ENCODE measurements around the gene PTPRN2. TPM values are rescaled to one million over a fixed set of nuclear protein-coding genes. Genes with fewer than 3 reads are reported as not detected.

PTPRN2 gene
- total and polyA plus RNA-seq, 2 of the 13 experiments (the other 11 are each of a cell fraction or from before 2014, with no cell fraction given): 2.5 to 24.2 TPM

DNA sequence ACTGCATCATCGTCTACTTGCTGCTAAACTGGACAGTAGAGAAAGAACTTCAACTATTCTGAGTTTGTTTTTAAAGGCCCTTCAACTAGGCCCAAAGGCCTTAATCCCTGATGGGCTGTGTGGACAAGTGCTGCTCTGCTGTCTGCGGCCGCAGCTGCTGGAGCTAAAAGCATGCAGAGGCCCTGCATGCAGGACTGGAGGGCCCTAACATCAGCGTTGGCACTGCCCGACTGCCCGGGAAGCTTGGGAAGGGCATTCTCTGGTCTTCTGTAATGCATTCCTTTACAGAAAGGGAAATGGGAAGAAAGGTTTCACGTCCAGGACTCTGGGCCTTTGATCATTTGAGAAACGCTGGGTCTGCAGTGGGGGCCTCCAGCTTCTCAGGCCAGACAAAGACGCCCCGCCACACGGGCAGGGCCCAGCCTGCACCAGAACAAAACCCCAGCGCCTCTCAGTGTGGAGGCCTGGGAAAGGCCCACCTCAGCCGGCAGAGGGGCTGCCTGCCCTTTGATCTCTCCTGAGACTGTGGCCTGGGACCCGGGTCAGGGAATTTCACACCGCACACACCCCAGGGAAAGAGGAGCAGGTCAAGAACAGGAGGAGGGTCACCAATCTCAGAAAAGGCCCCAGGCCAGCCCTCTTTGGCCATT is 1021.5 kb downstream of the PTPRN2 start:
- ChIA-PET POLR2A (no interaction called here), CTCF (ENCODE audit: low intra/inter-chr PET ratio, low total read pairs) (no interaction called here)
- BruUV-seq (replicated peaks): no TSS peak
- Histone ChIP-seq H2AFZ (ENCODE audit: low read length) (no peak overlapping the region), H3K79me2 (ENCODE audit: insufficient read depth, low read length) (no peaks in the 10 kb centered on the region), H3K4me2 (ENCODE audit: low read depth, low read length) (no peak overlapping the region), H3K36me3 (replicated peaks in 1 of 2; ENCODE audit: control insufficient read depth in 1 of 2, insufficient read depth in 2 of 2, low read length in 2 of 2) (no peaks in the 10 kb centered on the region), H3K9me3 (ENCODE audit: low read length) (no peaks in the 10 kb centered on the region), H4K20me1 (ENCODE audit: insufficient read depth, low read length) (no peaks in the 10 kb centered on the region), H3K9ac (ENCODE audit: insufficient read depth, low read depth, low read length) (no peak overlapping the region), H3K4me1 (ENCODE audit: insufficient read depth, low read length) (peaks cover 37% of the 10 kb centered on the region), H3K4me3 (replicated peaks in 1 of 3; ENCODE audit: insufficient read depth in 1 of 3, low read depth in 2 of 3, low read length in 3 of 3) (no peak overlapping the region), H3K27me3 (ENCODE audit: control insufficient read depth in 1 of 2, insufficient read depth in 2 of 2, low read length in 2 of 2) (peaks cover 1 to 3% of the 10 kb centered on the region in 2 experiments; a peak in 1 of 5 replicates), H3K27ac (ENCODE audit: extremely low read length, insufficient read depth, low read length) (no peak overlapping the region)
- no peak for TF ChIP-seq DMAP1 (CRISPR knock-in tag; IDR thresholded peaks at IDR 0.05)
- TF ChIP-seq, protein P1, sequence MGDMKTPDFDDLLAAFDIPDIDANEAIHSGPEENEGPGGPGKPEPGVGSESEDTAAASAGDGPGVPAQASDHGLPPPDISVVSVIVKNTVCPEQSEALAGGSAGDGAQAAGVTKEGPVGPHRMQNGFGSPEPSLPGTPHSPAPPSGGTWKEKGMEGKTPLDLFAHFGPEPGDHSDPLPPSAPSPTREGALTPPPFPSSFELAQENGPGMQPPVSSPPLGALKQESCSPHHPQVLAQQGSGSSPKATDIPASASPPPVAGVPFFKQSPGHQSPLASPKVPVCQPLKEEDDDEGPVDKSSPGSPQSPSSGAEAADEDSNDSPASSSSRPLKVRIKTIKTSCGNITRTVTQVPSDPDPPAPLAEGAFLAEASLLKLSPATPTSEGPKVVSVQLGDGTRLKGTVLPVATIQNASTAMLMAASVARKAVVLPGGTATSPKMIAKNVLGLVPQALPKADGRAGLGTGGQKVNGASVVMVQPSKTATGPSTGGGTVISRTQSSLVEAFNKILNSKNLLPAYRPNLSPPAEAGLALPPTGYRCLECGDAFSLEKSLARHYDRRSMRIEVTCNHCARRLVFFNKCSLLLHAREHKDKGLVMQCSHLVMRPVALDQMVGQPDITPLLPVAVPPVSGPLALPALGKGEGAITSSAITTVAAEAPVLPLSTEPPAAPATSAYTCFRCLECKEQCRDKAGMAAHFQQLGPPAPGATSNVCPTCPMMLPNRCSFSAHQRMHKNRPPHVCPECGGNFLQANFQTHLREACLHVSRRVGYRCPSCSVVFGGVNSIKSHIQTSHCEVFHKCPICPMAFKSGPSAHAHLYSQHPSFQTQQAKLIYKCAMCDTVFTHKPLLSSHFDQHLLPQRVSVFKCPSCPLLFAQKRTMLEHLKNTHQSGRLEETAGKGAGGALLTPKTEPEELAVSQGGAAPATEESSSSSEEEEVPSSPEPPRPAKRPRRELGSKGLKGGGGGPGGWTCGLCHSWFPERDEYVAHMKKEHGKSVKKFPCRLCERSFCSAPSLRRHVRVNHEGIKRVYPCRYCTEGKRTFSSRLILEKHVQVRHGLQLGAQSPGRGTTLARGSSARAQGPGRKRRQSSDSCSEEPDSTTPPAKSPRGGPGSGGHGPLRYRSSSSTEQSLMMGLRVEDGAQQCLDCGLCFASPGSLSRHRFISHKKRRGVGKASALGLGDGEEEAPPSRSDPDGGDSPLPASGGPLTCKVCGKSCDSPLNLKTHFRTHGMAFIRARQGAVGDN (CRISPR knock-in tag; IDR thresholded peaks at IDR 0.05): peak; percentile 14; the same call in 1 of the 2 replicates
- in situ Hi-C loops (cut with HindIII; ENCODE audit: extremely low pct_ligation_motif_present, low pct_unique_long_range_greater_than_20kb) (no loop called here), intact Hi-C loops (cut with micrococcal nuclease; ENCODE audit: unreplicated experiment) (no loop called here)
- FAIRE-seq (no peak), DNase-seq (ENCODE audit: low spot score) (no peak), ATAC-seq (no peak)
- 70% methylated on average over 9 of the region's 15 CpGs for WGBS (ENCODE audit: low lambda C conversion rate)

DNA sequence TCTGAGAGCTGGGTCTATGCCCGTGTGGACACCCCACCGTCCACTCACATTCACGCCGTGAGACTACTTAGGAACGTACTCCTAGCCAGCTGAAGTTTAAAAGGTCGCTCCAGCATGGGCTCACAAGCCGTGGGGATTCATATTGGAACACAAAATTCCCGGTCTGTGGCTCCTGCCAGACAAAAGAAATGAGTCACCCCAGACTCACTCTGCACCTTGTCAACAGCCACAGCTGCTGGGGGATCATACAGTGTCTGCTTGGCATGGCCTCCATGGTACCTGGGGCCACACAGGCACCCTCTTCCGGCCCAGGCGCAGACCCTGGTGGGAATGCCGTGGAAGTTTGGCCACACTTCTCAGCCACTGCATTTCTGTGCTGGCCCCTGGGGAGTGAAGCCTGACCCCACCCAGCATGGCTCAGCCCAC is 1022.4 kb downstream of the PTPRN2 start:
- Histone ChIP-seq H2AFZ (ENCODE audit: low read length) (no peak overlapping the region), H3K27me3 (ENCODE audit: control insufficient read depth in 1 of 2, insufficient read depth in 2 of 2, low read length in 2 of 2) (peaks cover 3 to 9% of the 10 kb centered on the region in 2 experiments; a peak in 2 of 5 replicates), H3K79me2 (ENCODE audit: insufficient read depth, low read length) (no peaks in the 10 kb centered on the region), H4K20me1 (ENCODE audit: insufficient read depth, low read length) (no peaks in the 10 kb centered on the region), H3K27ac (ENCODE audit: extremely low read length, insufficient read depth, low read length) (no peak overlapping the region), H3K36me3 (replicated peaks in 1 of 2; ENCODE audit: control insufficient read depth in 1 of 2, insufficient read depth in 2 of 2, low read length in 2 of 2) (no peaks in the 10 kb centered on the region), H3K4me2 (ENCODE audit: low read depth, low read length) (no peak overlapping the region), H3K9ac (ENCODE audit: insufficient read depth, low read depth, low read length) (no peak overlapping the region), H3K4me1 (ENCODE audit: insufficient read depth, low read length) (peaks cover 44% of the 10 kb centered on the region), H3K9me3 (ENCODE audit: low read length) (no peaks in the 10 kb centered on the region), H3K4me3 (replicated peaks in 1 of 3; ENCODE audit: insufficient read depth in 1 of 3, low read depth in 2 of 3, low read length in 3 of 3) (no peak overlapping the region)
- POLR2A ChIA-PET: no interaction called here
- no TSS peak for BruUV-seq (replicated peaks)
- 77% methylated on average over 11 of the region's 11 CpGs for WGBS (ENCODE audit: low lambda C conversion rate)
- TF ChIP-seq NAIF1 (CRISPR knock-in tag; IDR thresholded peaks at IDR 0.05; ENCODE audit: borderline replicate concordance) (no peak), FOSL2 (CRISPR knock-in tag; IDR thresholded peaks at IDR 0.05) (peak; percentile 49; the same call in 1 of the 2 replicates), GFI1 (CRISPR knock-in tag; IDR thresholded peaks at IDR 0.05; ENCODE audit: borderline replicate concordance) (no peak), TRIM24 (CRISPR knock-in tag; IDR thresholded peaks at IDR 0.05) (no peak)
- TF ChIP-seq, protein P2, sequence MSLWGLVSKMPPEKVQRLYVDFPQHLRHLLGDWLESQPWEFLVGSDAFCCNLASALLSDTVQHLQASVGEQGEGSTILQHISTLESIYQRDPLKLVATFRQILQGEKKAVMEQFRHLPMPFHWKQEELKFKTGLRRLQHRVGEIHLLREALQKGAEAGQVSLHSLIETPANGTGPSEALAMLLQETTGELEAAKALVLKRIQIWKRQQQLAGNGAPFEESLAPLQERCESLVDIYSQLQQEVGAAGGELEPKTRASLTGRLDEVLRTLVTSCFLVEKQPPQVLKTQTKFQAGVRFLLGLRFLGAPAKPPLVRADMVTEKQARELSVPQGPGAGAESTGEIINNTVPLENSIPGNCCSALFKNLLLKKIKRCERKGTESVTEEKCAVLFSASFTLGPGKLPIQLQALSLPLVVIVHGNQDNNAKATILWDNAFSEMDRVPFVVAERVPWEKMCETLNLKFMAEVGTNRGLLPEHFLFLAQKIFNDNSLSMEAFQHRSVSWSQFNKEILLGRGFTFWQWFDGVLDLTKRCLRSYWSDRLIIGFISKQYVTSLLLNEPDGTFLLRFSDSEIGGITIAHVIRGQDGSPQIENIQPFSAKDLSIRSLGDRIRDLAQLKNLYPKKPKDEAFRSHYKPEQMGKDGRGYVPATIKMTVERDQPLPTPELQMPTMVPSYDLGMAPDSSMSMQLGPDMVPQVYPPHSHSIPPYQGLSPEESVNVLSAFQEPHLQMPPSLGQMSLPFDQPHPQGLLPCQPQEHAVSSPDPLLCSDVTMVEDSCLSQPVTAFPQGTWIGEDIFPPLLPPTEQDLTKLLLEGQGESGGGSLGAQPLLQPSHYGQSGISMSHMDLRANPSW (CRISPR knock-in tag; IDR thresholded peaks at IDR 0.05; ENCODE audit: borderline replicate concordance): no peak
- ATAC-seq: no peak
- CTCF ChIA-PET (ENCODE audit: low intra/inter-chr PET ratio, low total read pairs): no interaction called here
- in situ Hi-C loops (cut with HindIII; ENCODE audit: extremely low pct_ligation_motif_present, low pct_unique_long_range_greater_than_20kb): no loop called here
- DNase-seq (ENCODE audit: low spot score): no peak
- intact Hi-C loops (cut with micrococcal nuclease; ENCODE audit: unreplicated experiment): no loop called here
- no peak for FAIRE-seq
